ENCODE results near the gene CACHD1. TPM values are rescaled to one million over a fixed set of nuclear protein-coding genes. Genes with fewer than 3 reads are reported as not detected.

CACHD1 gene
- total RNA-seq, 2 experiments from 2014 or later, result 0.36 TPM

DNA sequence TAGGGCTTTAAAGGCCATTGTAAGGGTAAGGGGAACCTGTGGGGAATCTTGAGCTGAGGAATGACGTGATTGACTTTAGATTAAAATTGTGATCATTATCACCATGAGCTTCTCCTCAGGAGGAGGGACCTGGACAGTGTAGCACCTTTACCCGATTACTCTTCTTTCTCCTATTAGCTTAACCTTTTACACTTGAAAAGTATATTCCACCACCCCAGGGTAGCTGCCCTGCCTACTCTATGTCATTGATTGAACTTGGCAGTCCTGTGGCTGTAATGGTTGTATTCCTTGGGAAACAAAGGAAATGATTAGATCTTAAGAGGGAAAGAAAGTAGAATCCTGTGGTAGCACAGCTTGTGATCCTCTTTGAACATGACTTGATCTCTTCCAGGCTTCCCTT, 47.7 kb downstream of the CACHD1 start:
- POLR2A ChIA-PET, result no interaction called here
- CTCF ChIA-PET, result no interaction called here

DNA sequence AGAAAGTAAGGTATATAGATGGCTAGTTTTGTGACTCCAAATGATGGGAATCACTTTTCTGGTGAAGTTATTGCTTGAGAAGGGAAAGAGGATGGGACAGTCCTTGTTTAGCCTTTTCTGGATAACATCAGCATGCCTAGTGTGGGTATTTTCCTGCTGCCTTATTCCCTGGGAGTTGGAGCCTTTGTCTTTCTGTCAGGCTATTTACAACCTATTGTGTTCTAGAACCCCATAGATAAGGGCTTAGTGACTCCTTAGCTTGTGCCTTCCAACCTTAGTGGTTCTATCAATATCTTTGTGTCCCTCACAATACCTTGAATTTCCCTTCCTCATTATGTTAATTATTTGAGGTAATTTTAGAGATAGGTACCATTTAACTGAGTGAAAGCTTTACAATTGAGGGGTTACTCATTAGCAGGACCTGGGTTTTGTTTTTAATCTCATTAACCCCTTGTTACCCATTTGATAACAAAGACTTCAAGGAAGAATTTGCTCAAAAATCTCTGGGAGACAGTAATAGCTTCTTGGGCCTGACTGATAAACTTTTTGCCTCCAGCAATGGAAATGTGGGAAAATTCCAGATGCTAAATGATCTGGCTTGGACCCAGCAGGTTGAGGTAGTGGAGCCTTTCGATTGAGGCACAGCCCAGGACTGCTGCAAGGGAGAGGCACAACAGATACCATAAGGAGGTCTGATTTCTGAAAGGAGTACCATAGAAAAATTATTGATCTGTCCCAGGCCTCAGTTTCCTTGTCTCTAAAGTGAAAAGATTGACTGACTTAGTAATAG, 49.0 kb downstream of the CACHD1 start:
- ChIA-PET POLR2A (no interaction called here), CTCF (no interaction called here)

DNA sequence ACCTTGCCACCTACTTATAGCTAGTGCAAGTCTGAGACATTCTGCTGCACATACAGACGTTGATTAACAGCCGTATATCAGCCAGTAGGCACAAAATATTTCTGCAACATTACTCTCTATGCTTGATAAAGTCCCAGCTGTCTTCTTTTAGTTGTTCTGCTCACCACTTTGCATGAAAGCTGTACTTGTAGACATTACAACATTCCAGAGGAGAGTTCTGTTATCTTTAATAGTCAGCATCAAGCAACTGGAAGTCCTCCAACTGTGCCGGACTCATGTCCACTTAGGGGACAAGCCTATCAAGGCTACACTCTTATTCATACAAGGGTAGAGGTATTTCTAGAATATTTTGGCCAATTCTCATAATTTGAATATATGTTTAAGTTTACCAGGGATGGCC, 50.0 kb downstream of the CACHD1 start:
- ChIA-PET POLR2A (no interaction called here), CTCF (no interaction called here)

DNA sequence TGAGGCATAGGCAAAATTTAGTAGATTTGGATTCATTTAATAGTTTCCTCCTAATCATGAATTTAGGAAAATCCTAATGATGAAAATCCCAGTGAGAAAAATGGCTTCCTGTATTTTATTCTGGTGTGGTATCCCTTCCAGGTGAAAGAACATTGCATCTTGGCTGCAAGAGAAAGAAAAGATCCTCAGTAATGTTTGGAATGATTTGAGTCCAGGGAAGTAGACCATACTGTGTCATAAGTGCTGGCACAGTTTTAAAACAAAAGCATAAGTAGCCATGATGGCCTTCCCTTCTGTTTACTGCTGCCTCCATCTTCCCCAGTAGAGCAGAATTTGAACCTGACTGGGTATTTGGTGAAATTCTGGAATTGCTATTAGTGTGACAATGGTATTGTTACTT, 52.8 kb downstream of the CACHD1 start:
- ChIA-PET POLR2A (no interaction called here), CTCF (no interaction called here)

DNA sequence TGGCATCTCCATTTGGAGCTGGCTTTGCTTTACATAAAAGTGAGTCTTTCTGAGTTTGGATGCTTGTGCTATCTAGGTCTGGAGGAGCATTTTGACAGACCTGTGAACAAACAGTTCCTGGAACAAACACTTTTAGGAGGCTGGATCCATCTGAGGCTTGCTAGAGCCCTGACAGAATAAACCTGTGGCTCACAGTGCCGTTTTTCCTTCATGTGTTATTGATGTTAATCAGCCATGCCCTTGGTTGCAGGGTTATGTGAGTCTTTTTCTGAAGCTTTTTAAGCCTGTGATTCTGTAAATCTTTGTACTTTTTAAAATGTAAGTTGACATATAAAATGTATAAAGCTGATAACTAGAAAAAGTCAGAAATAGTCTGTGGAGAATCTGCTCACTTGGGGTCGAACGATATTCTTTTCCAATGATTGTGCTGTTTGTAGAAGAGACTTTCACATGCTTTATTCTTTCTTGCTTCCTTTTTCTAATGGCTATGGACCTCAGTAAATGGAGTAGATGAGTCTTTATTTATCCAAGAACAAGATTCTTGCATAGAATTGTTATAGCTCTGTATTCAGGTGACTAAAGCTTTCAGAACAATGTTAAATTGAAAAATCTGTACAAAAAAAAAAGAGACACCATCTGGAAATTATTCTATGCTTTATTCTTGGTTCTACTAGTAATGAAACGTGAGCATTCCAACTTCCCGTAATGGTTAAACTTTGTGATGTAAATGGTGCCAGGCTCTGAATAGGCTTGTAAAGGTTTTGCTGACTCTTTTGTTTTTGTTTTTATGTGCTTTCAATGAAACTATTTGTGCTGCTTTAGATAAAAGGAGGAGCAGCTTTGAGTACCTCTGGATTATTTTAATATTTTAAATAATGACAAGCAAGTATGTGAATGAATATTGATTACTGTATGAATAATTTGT, 53.7 kb downstream of the CACHD1 start:
- CTCF ChIA-PET, result no interaction called here

DNA sequence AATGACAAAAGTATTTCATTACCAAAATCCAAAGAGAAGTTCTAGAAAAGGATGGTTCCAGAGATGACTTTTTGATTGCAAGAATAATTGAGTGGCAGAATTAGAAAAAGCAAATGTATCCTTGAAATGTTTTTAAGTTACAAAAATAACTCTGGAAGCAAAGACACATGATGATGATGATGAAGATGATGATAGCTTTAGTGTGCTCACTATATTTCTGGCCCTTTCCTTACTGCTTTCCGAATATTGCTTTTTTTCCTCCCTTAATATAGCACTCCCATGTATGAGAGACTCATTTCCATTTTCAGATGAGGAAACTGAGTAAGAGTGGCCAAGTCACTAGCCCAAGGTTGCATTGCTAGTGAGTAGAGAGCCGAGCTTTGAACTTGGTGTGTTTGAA, 54.7 kb downstream of the CACHD1 start:
- CTCF ChIA-PET, result no interaction called here
- POLR2A ChIA-PET, result no interaction called here

More for the DNA sequence above, 53.7 kb downstream of the CACHD1 start:
- POLR2A ChIA-PET, result no interaction called here

DNA sequence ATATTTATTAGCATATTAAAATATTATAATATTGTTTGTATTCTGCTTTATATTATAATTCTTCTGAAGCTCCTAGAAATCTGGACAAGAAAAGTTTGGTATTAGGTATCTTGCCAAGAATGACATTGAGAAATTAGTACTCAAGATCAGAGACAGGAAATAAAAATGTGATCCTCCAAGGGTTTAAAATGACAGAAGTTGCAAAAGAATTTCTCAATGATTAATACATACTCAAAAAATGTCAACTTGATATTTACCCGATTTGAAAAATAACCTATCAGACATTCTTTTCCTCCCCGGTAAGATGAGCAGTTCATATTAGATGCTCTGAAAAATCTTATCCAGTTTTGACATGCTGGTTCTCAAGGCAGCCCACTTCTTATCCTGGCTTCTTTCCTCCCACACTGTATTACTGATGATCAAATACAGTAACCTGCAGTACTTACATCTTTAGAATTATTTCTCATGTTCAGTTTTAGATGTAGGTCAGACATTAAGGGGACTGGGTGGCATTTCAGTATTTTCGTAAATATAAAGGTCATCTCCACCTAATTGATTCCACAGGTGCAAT, 55.3 kb downstream of the CACHD1 start:
- POLR2A ChIA-PET, result no interaction called here
- CTCF ChIA-PET, result no interaction called here

DNA sequence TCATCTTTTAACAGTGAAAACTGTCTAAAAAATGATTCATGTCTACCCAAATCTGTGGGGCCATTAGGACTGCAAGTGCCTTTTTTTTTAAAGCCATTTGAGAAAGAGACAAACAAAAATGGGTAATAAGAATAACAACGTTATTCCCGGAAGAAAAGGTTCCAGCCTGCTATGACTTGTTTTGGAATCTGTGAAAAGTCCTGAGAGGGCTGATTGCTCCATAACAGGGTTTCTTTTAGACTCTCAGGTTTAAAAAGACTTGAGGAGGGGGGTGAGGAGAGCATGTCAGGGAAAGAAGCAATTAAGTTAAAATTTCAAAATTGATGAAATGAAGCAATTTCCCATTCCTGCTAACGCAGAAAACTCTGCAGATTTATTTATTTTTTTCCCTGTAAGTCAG, 56.4 kb downstream of the CACHD1 start:
- ChIA-PET CTCF (no interaction called here), POLR2A (no interaction called here)

DNA sequence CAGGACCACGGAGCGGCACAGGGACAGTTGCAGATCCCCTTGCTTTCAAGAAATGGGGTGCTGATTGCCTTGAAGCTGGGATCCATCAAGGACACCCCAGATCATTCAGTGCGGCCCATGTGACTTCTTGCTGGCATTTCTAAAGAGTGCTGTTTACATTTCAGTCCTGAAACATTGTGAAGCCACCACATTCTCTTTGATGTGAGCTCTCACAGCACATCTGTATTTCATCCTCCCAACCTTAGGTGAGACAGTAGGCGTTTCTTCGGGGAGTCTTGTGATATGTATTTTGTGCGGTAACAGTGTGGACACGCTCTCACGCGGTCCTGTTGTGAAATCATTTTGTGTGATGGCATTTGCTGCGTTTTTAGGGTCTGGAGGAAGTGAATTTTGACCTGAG, 57.2 kb downstream of the CACHD1 start:
- ChIA-PET POLR2A (no interaction called here), CTCF (no interaction called here)

DNA sequence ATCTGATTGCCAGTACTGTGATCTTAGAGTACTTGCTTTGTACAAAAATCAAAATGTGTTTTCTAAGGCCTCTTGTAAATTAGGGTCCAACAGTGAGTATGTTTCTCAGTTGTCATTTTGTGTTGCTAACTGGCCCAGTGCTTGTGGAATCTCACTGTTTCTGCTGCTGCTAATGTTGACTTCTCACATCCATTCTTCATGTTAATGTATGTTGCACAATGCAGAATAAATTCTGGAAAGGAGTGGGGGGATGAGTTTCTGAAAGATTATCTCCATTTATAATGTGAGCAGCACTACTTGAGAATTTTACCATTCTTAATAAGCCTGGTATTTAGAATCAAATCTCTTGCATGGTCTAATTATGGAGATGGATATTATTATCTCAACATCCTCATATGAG, 57.9 kb downstream of the CACHD1 start:
- ChIA-PET POLR2A (no interaction called here), CTCF (no interaction called here)

DNA sequence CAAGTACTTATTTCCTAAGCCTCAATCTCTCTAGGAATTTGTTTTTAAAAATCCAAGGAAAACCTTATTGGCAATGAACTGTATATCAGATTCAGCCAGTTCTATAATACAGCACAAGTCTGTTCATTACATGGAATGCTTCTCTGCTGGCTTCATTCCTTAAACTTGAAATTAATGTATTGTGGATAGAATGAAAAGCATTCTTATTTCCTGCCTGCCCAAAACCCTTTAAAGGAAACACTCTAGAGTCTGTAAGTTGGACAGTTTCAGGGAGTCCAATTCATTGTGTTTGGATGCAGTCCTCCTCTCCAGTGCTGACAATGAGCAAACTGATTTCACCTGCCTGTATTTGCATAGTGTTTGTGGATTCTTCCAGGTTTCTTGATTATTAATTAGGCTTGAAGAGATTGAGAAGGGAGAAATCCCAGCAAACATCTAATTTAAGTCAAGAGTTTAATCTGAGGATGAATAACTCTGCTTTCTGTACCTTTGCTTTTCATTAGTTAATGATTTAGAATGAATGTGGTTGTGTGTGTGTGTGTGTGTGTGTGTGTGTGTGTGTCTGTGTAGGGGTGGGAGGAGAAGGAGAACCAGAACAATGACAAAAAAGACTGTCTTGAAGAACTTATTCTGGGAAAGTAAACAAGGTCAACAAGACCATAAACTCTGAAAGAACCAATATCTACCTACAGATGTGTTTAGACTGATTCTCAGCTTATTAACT, 61.2 kb downstream of the CACHD1 start:
- ChIA-PET CTCF (no interaction called here), POLR2A (no interaction called here)

DNA sequence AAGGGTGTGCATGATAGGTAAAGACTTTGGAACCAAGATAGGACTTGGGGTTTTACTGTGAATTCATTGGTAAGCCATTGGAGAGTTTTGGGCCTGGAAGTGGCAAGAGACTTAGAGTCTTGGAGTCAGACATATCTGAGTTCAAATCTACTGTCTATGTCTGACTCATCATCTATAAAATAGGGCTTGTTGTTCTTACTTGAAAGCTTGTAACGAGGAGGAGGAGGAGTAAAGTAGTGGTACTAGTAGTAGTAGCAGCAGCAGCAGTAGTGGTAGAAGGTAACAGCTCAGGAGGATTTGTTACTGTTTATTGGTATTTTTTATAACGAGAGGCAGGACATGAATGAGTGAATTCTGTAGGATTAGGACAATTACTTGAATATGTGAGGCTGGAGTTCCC, 62.7 kb downstream of the CACHD1 start:
- ChIA-PET POLR2A (no interaction called here), CTCF (no interaction called here)

DNA sequence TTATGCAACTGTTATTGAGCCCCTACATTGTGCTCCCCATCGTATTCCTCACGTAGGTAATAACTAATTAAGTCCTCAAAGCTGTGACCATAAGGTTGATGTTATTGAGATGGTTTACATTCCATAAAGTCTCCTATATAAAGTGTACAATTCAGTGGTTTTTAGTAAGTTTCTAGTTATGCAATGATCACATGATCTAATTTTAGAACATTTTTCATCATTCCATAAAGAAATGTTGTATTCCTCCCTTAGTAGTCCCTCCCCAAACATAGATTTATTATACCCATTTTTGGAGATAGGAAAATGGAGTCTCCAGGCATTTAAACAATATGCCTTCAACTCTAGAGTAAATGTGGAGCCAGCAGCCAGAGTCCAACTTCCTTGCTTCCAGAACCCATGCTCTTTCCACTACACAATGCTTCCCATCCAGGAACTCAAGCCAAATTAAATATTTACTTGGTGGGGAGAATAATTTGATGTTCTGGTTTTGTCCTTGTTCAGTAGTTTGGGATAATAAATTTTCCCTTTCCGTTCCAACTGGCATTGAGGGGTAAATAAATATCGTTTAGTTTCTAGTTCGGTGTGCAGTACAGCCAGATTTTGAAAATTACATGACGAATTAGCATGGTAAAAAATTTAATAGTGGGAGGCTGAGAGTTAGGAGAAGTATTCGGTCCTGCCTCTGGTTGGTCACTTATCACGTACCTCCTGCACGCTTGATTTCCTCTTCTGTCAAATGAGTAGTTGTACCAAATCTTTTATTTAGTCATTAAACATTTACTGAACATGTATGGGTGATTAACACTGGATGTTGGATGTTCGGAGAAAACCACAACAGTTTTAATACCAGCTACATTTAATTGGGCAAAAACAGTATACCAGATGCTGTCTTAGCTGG, 66.3 kb downstream of the CACHD1 start:
- ChIA-PET POLR2A (no interaction called here), CTCF (no interaction called here)

DNA sequence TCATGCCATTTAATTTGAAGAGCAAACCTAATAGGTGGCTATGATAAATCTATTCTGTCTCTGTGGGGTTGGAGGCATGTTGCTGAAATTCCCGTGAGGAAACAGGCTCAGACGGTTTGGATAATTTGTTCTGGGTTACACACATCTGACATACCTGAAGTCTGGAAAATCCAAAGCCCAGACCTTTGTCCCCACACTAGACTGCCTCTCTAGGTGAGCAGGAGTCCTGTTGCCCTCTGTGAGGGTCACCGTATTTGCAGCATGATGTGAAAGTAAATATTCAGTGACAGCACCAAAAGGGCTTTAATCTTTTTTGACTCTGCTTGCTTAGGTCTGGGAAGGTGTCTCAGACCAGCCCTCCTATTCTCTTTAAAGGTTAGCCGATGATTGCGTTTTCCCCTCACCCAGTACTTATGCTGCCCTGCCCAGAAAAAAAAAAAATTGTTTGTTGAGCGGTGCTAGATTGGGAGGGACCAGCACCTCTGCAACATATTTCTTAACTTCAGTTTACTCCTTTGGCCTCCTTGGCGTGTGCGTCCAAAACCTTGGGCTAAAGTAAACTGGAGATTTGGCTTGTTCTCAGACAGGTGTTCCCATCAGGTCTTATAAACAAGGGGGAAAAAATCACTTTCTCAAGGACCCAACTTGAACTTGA, 67.0 kb downstream of the CACHD1 start:
- ChIA-PET POLR2A (no interaction called here), CTCF (no interaction called here)

DNA sequence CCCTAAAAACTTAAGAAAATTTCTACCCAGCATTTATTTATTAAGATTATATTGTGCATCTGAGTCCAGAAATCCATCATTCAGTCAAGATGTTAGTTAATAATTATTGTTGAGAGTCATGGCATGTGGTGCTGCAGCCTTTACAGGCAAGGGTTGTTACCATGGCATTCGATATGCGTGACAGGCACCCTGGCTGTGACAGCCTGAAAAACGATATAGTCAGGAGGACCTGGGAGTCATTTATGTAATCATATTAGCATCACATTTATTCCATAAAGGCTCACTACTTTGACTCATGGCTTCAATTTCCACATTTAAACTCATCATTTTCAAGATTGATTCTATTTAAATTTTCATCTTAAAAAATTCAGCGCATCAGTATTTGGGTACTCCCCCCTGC, 68.0 kb downstream of the CACHD1 start:
- CTCF ChIA-PET, result no interaction called here
- POLR2A ChIA-PET, result no interaction called here

DNA sequence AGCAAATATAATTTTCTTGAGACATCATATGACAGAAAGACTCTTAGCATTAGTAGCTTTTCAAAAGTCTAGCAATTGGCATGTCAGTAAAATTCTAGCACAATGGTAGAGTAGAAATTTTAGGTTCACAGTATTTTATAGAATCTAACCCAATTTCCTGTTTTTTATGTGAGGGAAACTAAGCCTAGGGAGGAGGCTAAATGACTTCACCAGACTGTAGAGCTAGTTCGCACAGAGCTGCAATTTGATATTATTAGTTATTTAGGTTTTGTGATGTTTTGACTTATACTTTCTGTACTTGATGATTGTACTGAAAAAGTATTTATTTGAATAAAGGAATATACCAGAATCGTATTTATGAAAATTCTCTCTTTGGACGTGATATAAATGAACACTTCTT, 68.5 kb downstream of the CACHD1 start:
- POLR2A ChIA-PET, result no interaction called here
- CTCF ChIA-PET, result no interaction called here

DNA sequence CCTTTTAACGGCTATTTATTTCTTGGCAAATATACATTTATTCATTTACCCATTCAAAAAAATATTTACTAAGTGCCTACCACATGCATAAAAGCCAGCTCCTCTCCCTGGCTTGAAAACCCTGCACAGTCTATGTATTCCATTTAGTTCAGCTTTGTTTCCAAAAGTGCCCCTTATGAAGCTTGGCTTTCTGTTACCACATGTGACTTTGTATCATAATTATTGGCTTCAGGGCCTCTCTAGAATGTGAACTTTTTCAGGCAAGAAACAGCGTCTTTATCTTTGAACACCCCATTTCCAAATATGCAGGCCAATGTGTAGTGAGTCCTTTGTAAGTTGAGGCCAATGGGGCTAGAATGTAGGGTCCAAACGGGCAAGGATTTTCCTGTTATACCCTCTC, 69.4 kb downstream of the CACHD1 start:
- CTCF ChIA-PET, result no interaction called here
- POLR2A ChIA-PET, result no interaction called here

DNA sequence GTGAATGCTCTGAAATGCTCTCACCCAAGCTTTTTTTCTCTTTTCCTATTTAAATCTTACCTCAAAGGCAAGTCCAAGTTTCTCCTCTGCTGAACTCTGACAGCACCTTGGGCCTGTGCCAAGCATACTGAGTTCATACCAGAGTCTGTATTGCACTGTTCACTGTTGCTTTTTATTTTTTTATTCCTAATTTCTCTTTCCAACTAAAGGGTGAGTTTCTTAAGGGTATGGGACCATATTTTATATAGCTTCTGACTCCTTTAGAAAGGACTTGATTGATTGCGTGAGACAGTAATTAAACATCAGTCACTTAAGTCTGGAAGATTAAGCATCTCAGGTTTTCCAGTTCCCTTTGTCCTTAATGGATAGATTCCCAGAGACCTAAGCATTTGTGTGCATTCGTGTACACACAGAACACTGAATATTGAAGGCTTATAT, 69.9 kb downstream of the CACHD1 start:
- ChIA-PET CTCF (no interaction called here), POLR2A (no interaction called here)

DNA sequence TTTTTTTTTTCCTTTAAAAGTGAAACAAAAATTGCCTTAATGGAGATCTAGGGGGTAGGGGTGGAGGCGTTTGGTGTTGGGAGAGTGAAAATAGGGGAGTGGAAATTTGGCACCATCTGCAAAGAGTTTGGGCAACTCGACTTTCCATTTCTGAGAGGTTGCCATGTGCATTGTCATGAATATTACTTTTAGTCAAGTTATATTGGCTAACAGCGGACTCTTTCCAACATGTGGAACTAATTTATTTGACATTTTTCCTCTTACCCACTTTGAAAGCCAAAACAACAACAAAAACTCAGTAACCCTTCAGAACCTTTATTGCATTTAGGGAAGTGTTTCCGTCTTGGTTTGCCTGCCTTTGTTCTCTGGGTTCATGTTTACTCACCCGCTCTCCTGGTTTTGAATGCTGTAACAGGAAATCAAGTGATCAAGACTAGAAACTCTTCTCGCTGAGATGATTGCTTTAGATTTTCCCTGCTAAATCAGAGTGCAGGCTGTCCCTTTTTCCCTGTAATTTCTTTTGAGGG, 70.4 kb downstream of the CACHD1 start:
- CTCF ChIA-PET, result no interaction called here
- POLR2A ChIA-PET, result no interaction called here
